Stimulated activated CD4-positive, alpha-beta T cell treated with anti-CD3 and anti-CD28 coated beads, TNF-alpha, amount 100 ng/mL, for 24 hours (primary cell): ENCODE results near the gene NOXA1.
"Not testable (repeated sequence)": the region's sequence is repeated elsewhere in the genome, so short reads cannot be mapped to it uniquely, and the experiment has no call there.

Source experiments
- DNase-seq, 3 experiments: peaks; one replicate each; pipeline ENCODE4 v3.0.0-alpha.2; 2020; ENCODE audit warnings: low read depth in 3 of 3

NOXA1 gene

DNA sequence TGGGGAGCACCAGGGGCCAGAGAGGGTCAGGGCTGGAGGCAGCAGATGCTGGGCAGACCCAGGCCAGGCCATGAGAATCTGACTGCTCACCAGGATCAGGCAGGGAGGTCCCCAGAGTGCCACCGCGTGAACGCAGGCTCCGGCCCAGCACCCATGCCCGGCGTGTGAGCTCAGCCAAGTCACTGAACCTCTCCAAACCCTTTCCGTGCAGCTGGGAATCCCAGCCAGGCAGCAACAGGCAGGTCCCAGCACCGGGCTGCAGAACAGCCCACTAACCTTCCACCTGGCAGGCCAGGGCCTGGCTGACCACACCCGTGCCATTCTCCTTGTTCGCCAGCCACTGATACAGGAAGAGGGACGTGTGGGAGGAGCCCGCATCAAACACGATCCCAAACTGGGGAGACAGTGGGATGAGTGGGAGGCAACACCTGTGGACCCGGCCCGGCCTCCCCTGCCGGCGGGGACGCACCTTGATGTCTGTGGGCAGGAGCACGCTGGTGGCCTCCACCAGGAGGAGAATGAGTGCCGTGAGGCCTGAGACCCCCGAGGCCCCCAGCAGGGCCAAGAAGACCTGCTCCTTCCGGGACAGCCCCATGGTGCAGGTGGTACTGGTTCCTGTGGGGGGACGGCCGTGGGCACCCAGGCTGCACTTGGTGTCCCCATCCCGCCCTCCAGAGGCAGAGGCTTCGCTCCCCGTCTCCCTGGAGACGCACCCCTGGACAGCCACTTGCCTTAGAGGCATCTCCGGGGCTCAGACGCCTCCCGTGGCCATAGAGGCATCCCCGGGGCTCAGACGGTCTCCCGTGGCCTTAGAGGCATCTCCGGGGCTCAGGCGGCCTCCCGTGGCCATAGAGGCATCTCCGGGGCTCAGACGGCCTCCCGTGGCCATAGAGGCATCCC, 14.7 kb downstream of the NOXA1 start:
- no peak for DNase-seq

DNA sequence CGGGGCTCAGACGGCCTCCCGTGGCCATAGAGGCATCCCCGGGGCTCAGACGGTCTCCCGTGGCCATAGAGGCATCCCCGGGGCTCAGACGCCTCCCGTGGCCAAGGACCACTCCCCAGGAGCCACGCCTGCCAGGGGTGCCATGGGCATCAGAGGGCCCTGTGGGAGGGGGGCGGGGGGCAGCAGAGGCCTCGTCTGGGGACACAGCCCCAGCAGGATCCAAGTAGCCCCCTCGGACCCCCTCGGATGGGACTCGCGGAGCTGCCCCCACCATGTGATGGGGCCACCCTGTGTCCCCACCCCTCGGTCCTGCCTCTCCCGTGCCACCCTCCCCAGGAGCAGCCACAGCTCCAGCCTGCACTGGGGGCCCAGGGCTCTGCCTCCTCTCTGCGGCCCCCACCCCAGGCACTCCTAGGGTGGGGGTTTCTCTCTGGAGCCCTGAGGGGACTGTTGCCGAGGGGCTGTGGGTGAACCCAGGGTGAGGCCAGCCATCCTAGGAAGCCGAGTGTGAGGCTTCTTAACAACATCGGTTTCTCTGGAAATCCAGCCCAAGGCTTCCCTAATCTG, 15.5 kb downstream of the NOXA1 start:
- no peak for DNase-seq

DNA sequence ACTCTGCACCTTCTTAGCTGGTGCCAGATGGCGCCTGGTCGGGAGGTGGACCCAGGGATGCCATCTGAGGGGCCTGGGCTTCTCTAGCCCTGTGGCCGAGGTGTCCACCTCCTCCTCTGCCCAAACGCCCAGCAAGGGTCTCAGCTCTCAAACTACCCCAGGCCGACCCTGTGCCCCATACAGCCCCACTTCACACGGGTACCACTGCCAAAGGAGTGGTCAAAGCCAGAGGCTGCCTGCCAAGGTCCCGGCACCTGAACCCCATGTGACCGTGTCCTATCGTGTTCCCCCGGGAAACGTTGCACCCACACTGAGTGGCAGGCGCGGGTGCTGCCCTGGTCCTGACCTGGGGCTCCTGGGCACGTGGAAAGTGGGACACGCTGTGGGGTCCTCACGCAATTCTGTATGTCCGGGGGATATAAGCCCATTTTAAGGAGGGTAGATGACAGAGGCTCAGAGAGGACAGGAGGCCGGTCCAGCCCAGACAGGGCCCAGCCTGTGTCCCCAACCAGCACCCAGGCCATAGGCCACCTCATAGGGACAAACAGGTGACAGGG, 16.0 kb downstream of the NOXA1 start:
- no peak for DNase-seq

DNA sequence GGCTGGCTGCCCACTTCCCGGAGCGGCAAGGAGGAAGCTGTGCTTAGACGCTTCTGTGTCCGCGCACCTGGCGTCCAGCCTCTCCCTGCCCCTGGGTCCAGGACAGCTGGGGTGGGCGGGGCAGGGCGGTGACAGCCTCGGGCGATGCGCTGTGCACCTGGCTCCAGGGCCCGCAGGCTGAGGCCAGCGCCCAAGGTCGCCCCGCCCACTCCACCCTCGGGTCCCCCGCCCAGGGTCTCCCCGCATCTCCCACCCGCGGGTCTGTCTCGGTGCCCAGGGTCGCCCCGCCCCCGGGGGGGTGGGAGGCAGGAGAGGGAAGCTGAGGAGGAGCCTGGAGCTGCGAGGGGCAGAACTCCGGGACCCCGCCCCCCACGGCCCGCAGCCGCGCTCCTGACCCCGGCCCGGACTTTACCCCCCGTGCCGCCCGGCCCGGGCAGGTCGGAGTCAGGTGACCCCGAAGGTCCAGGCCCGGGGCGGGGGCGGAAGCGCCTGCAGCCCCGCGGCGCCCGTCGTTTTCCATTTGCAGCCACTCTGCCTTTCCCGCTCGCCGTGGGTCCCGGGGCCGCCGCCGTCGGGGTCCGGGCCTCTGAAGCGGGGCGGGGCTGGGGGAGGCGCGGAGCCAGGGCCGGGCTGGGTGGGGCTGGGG, 18.2 kb downstream of the NOXA1 start, which contains the start of gene ENTPD8:
ENTPD8 (minus strand) TSS at position 69 of the 646 bp plus-strand sequence. CDS start 3,072 bp downstream, outside the sequence.
- DNase-seq, result no peak

DNA sequence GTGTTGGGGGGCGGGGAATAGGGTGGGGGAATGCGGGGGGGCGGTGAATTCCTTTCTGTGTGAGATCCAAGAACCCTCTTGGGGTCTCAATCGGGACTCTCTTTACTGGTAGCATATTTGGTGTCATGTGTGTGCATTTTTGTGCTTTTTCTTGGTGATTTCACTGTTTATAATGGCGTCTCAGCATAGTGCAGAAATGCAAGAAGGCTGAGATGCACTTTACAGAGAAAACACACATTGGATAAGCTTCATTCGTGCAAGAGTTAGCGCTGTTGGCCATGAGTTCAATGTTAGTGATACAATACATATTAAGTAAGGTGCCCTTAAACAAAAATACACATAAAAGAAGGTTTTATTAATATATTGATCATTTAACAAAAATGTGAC, 18.7 kb downstream of the NOXA1 start:
- DNase-seq, result no peak

DNA sequence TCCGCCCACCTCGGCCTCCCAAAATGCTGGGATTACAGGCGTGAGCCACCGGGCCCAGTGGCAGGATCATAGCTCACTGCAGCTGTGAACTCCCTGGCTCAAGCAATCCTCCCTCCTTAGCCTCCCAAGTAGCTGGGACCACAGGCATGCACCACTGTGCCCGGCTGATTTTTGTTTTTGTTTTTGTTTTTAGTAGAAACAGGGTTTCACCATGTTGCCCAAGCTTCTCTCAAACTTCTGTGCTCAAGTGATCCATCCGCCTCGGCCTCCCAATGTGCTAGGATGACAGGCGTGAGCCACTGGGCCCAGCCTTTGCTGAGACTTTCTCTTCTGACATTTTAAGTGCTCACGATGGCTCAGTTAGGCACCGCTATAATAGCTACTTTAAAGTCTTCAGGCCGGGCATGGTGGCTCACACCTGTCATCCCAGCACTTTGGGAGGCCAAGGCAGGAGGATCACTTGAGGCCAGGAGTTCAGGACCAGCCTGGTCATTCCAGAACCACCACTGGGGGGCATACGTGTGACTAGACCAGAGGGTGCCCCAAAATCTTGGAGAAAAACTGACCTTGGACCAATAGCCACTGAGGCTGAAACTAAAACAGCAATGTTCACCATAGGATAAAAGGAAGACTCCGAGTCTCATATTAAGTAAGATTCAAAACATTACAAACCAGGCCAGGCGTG, 21.1 kb downstream of the NOXA1 start:
- DNase-seq, result no peak

DNA sequence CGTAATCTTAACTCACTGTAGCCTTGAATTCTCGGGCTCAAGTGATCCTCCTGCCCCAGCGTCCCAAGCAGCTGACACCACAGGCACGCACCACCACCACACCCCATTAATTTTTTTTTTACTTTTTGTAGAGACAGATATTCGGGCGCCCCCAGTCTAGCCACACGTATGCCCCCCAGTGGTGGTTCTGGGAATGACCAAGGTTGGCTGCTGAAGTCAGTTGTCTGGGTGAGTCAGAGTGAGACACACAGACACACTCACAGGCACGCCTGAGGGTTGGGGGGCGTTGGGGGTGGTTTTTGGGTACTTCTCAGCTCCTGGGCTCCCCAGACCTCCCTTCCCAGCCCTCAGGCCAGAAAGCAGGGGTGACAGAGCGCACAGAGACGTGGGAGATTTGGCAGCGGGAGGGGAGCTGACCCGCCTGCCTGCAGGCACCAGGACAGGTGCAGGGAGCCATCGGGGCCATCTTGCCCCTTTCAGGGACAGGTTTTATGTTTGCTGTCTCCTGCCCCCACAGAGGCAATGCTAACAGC, 22.1 kb downstream of the NOXA1 start:
- peak; percentile 75 to 87 (median 77) for DNase-seq

DNA sequence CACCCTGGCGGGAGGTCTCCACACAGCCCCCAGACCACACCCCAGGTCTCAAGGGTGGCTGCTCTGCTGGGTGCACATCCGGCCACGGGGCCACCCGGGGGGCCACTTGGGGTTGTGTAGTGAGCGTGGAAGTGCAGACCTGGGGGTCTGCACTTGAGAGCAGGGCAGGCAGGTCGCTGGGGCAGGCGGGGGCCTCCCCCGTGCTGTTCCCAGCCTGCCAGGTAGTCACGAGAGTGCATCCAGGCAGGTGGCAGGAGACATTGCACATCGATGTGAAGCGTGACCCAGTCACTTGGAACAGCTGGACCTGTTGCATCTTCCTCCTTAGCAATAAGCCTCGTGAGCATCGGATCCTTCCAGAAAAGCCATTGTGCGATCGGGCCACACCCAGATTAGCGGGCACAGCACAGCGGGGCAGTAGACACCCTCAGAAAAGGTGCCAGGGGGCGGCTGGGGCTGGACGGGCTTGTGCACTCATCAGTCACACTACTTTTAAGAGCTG, 22.8 kb downstream of the NOXA1 start:
- DNase-seq, result no peak

DNA sequence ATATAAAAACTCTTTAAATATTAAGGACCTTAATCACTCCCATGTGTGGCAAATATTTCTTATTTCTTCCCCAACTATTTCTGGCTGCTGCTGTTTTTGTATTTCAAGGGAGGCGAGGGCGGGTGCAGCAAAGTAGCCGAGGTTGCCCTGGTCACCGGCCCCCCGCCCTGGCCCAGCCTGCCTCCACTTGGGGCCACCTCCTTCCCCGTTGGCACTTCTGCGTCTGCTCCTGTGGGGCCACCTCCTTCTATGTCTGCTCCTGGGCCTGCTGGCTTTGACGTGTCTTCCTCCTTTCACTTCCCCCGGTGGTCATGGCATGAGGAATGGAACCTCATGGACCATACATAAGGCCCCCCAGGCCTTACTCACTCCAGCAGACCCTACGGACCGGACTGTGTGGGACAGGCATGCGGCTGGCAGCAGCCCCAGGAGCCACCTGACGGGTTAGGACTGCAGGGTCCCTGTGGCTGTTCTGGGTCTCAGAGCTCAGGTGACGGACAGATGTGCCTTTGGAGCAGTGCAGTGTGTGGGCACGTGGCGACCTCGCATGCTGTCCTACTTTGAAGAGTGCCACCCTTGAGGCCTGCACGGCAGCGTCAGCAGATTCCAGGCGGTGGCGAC, 23.8 kb downstream of the NOXA1 start:
- DNase-seq, result no peak

DNA sequence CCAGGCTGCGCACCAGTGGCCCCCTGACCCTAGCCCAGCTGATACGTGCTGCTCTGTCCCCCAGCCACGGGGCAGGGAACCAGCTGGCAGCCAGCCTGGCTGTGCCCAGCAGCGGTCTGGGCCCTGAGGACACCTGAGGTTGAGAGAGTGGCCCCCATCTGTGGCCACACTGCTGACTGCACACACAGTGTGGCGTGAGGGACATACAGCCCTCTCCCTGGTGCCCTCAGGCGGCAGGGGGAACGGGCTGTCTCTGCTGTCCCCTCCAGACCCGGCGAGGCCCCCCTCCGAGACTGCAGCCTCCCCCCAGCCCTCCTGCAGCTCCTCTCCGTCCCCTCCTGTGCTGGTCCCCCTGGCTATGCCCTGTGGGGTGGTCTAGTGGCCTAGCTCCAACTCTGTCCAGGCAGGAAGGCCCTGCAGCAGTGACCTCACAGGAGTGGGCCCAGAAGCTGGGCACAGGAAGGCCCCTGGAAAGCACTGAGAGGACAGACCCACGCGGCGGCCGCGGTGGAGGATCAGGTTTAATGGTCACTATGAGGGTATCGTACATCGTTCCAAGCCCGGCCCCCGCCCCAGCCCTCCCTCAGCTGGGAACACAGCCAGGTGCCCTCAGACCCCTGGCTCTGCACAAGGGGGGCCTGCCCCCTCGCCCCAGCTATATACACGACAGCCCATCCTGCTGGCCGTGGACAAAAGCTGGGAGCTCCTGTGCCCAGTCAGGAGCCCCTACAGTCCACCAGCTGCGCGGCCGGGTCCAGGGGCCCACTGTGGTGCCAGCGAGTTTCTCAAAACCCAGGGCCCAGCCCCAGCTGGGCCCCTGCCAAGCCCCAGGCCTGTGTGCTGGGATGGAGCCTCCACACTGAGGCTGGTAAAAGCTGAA, 24.8 kb downstream of the NOXA1 start:
- no peak for DNase-seq

DNA sequence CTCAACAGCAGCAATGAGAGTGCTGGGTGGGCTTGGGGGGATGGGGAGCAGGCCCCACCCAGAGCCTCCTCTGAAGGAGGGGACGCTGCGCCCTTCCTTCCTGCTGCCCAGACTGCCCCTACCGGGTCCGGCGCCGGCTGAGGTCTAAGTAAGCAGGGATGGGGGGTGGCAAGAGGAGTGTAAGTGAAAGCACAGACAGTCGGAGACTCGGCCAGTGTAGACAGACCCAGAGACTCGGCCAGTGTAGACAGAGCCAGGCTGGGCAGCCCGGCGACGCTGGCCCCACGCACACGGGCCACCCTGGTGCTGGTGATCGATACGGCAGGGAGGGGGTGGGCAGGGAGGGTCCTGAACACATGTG, 25.4 kb downstream of the NOXA1 start:
- DNase-seq, result no peak

DNA sequence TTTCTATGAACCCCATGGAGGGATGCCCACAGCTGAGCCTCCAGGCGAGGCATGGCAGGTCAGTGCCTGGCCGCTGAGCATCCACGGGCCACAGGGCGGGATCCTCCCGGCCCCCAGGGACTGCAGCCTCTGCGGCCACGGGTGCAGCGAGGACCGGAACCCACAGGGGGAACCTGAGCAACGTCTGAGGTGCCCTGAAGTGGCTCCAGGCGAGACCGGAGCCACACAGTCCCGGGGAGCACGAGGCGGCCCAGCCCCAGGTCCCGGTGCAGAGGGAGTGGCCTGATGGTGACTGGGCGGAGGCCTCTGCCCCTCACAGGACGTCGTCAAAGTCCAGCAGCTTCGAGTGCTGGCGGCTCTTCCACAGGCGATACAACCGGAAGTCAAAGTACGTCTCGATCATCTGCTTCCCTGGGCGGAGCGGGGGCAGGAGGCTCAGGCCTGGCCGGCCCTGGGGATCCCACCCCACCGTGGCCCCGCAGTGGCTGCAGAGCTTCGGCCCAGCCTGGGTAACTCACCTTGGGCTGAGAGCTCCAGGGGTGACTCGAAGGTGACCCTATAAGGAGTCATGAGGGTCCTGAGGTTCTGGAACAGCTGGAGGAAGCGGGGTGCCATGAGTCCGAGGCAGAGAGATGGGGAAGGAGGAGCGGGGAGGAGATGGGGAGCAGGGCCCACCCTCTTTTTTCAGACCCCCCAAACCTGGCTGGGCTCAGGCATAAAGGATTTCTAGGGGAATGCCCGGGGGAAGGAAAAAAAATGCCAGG, 26.1 kb downstream of the NOXA1 start:
- DNase-seq, result no peak

DNA sequence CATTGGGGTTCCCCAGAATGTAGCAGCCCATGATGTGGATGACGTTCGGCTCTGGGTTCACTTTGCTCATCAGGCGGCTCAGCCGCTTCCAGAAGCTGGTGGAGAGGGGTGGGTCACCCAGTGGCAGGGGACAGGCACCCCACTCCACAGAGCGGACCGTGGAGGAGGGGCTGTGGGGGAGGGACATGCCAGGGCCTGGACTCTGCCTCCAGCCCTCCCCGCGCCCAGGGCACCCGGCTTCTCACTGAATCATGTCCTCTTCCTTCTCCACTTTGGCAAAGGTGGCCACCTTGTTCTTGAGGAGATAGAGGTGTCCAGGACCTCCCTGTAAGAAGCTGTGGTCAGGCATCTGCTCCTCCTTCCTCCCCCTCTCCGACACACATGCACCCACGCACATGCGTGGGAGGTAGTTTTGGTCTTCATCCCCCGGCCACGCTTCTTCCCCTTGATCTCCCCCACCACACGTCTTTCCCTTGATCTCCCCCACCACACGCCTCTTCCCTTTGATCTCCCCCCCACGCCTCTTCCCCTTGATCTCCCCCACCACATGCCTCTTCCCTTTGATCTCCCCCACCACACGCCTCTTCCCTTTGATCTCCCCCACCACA, 26.8 kb downstream of the NOXA1 start:
- DNase-seq, result no peak

DNA sequence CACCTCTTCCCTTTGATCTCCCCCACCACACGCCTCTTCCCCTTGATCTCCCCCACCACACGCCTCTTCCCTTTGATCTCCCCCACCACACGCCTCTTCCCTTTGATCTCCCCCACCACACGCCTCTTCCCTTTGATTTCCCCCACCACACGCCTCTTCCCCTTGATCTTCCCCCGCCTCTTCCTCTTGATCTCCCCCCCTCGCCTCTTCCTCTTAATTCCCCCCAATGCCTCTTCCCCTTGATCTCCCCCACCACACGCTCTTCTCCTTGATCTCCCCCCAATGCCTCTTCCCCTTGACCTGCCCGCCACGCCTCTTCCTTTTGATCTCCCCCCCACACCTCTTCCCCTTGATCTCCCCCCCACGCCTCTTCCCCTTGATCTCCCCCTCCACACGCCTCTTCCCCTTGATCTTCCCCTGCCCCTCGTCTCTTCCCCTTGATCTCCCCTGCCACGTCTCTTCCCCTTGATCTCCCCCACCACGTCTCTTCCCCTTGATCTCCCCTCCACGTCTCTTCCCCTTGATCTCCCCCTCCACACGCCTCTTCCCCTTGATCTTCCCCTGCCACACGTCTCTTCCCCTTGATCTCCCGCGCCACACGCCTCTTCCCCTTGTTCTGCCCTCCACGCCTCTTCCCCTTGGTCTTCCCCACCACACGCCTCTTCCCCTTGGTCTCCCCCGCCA, 27.5 kb downstream of the NOXA1 start:
- not testable (repeated sequence) for DNase-seq

DNA sequence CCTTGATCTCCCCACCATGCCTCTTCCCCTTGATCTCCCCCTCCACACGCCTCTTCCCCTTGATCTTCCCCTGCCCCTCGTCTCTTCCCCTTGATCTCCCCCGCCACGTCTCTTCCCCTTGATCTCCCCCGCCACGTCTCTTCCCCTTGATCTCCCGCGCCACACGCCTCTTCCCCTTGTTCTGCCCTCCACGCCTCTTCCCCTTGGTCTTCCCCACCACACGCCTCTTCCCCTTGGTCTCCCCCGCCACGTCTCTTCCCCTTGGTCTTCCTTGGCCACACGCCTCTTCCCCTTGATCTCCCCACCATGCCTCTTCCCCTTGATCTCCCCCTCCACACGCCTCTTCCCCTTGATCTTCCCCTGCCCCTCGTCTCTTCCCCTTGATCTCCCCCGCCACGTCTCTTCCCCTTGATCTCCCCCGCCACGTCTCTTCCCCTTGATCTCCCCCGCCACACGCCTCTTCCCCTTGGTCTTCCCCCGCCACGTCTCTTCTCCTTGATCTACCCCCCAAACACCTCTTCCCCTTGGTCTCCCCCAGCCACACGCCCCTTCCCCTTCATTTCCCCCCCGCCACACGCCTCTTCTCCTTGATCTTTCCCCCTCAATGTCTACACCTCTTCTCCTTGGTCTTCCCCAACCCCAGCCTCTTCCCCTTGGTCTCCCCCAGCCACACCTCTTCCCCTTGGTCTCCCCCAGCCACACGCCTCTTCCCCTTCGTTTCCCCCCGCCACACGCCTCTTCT, 28.2 kb downstream of the NOXA1 start:
- DNase-seq, result not testable (repeated sequence)

DNA sequence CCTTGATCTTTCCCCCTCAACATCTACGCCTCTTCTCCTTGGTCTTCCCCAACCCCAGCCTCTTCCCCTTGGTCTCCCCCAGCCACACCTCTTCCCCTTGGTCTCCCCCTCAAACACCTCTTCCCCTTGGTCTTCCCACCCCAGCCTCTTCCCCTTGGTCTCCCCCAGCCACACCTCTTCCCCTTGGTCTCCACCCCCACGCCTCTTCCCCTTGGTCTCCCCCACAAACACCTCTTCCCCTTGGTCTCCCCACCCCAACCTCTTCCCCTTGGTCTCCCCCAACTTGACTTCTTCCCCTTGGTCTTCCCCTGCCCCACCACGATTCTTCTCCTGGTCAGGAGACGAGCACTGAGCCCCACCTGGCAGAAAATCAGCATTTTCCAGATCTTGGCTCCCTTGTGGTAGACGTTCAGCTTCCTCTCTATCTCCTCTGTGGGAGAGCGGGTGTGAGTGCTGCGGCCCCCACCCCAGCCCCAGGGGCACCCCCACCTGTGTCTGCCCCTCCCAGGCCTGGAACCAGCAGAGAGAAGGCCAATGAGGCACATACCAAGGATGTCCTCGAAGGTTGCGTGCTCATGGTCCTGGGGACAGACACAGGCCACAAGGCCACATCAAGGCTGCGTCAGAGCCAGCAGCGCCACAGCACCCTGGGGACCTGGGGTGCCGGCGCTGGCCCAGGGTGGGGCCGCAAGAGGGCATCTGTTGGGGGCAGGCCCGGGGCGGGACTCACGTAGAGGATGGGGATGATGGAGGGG, 29.0 kb downstream of the NOXA1 start:
- DNase-seq, result no peak
